SIG-M5 treated with dmso at 0.1 percent for 504 hours (cell line): ENCODE measurements around the gene KRI1.

ENCODE experiments used
- DNase-seq: peaks from one replicate; lab custom pipeline; 2025; ENCODE audit not compliant: unreplicated experiment; lab: John Stamatoyannopoulos, UW

KRI1 gene

GRCh38 chr19:10565567-10566407 is at the start of gene KRI1:
KRI1 (minus strand) TSS chr19:10566010; CDS start chr19:10565999, 11 bp downstream.
- peak; percentile 97 for DNase-seq

GRCh38 chr19:10612499-10613119 is 46.8 kb upstream of the KRI1 start:
- DNase-seq: no peak

DNA sequence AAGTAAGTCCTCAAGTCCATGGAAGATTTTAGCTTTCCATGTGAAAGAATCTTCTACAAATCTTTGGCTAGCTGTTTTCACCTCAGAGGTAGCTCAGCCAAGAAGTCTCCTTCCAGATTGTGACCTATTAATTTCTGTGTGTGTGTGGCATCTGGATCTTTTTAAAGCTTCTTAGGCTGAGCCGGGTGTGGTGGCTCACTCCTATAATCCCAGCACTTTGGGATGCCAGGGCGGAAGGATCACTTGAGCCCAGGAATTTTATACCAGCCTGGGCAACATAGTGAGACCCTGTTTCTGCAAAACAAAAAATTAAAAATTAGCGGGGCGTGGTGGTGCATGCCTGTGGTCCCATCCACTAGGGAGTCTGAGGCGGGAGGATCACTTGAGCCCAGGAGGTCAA is 46.1 kb upstream of the KRI1 start:
- no peak for DNase-seq

GRCh38 chr19:10604460-10604980 is 38.7 kb upstream of the KRI1 start:
- peak; percentile 14 for DNase-seq

DNA sequence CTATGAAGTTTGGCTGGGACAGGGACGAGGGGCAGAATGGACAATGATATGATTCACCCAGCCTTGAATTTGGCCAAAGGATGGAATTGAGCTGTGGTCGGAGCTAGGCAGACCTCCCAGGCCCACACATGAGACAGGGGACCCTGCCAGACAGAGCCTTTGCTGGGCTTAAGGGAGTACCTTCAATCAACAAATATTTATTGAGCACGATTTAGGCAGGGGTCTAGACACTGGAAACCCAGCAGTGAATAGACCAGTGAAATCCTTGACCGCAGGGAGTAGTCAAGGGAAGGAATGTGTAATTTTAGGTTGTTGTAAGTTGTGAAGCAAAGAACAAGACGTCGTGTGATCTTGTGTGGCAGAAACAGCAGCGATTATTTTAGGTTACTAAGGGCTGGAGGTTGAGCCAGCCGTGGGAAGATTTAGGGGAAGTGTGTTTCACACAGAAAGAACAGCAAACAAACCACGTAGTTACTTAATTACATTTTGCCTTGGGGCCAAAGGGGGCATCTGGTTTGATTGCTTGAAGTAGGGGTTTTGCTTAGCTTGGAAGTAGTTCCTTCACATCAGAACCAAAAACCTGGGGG is 38.2 kb upstream of the KRI1 start:
- peak; percentile 89 for DNase-seq

- DNase-seq: peak; percentile 28
Measured at GRCh38 chr19:10603084-10603872, 37.5 kb upstream of the KRI1 start.

GRCh38 chr19:10602330-10603083 is 36.7 kb upstream of the KRI1 start:
- peak; percentile 65 for DNase-seq

DNA sequence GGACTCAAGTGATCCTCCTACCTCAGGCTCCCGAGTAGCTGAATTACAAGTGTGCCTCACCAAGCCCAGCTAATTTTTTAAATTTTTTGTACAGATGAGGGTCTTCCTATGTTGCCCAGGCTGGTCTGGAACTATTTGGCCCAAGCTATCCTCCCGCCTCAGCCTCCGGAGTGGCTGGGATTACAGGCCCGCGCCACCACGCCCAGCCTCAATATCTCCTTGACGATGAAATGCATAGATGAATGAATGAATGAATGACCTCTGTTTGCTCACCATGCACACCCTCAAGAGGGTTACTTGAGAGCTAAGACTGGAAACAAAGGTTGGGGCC is 36.2 kb upstream of the KRI1 start:
- no peak for DNase-seq

DNA sequence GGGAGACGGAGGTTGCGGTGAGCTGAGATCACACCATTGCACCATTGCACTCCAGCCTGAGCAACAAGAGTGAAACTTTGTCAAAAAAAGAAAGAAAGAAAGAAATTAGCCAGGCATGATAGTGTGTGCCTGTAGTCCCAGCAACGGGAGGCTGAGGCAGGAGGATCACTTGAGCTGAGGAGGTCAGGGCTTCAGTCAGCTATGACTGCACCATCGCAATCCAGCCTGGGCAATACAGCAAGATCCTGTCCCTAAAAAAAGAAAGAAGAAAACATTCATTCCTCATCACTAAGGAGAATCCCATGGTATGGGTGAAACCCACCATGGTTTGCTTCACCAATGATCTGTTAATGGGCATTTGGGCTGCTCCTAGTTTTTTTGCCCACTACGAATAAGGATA is 34.3 kb upstream of the KRI1 start:
- no peak for DNase-seq

DNA sequence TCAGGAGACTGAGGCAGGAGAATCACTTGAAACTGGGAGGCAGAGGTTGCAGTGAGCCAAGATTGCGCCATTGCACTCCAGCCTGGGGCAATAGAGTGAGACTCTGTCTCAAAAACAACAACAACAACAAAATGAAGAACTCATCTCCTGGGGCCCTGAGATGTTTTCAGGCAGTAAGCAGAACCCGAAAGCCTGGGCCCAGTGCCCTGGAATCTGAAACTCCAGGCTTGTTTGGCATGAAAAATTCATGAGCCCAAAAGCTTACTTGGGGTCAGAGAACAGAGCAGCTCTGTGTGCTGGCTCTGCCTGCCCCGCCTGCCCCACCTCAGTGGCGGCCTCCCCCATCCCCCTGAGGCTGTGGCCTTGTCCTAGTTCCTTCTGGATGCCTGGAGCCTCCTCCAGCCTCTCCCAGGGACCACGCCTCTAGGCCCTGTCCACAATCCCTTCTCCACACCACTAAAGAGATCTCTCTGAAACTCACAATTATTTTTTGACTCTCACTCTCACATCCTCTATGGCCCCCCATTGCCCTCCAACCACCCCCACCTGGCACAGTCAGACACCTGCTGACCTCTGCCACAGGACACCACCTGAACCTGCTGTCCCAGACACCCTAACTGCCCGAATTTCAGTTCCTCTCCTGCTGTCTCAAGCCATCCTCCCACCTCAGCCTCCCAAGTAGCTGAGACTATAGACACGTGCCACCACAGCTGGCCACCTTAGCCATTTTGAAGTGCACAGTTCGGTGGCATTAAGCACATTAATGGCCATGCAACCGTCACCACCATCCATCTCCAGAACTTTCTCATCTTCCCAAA is 28.2 kb upstream of the KRI1 start:
- DNase-seq: no peak

DNA sequence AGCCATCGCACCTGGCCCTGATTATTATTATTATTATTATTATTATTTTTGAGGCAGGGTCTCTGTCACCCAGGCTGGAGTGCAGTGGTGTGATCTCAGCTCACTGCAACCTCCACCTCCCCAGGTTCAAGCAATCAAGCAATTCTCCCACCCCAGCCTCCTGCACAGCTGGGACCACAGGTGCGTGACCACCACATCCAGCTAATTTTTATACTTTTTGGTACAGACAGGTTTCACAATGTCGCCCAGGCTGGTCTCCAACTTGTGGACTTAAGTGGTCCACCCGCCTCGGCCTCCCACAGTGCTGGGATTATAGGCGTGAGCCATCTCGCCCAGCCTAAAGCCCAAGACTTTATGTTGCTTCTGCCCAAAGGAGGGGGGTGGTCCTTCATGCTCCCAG is 27.3 kb upstream of the KRI1 start:
- no peak for DNase-seq

GRCh38 chr19:10587839-10588150 is 22.0 kb upstream of the KRI1 start:
- DNase-seq: no peak

GRCh38 chr19:10587022-10587838 is 21.4 kb upstream of the KRI1 start, which contains the start of gene AP1M2:
AP1M2 (minus strand) TSS chr19:10587312; CDS start chr19:10587231, 81 bp downstream.
- DNase-seq: peak; percentile 13

- DNase-seq: no peak
Measured at GRCh38 chr19:10586396-10586795, 20.6 kb upstream of the KRI1 start.

GRCh38 chr19:10583036-10583776 is 17.4 kb upstream of the KRI1 start:
- no peak for DNase-seq

DNA sequence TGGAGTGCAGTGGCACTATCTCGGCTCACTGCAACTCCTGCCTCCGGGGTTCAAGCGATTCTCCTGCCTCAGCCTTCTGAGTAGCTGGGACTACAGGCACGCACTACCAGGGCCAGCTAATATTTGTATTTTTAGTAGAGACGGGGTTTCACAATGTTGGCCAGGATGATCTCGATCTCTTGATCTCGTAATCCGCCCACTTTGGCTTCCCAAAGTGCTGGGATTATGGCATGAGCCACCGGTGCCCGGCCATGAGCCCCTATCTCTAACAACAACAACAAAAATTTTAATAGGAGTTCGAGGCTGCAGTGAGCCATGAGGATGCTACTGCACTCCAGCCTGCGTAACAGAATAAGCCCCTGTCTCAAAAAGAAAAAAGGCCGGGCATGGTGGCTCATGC is 16.3 kb upstream of the KRI1 start:
- DNase-seq: no peak

DNA sequence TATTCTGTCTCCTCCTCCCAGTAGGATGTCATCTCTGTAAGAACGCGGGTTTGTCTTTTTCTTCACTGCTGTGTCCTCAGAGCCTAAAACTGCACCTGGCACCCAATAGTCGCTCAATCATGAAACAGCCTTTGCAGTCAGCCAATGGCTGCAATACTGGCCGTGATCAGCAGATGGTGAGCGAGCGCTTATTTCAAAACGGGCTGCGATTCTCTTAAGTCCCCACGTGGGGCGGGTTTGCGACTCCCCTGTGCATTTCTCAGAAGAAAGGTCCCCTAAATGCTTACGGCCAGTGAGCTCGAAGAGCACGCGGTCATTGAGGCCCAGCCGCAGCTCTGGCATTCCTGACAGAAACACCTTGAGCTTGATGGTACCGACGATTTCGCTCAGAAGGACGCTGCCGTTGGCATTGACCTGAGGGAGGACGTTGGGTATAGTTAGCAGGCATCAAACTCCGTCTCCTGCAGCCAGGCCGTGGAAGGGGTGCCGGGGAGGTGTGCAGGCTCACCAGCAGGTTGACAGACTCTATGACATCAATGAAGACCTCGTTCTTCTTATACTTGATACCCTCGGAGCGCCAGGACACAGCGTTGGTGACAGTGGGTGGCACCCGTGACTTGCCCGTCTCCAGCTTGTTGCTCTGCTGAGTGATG is 15.3 kb upstream of the KRI1 start:
- DNase-seq: peak; percentile 86

GRCh38 chr19:10577951-10578350 is 12.1 kb upstream of the KRI1 start:
- DNase-seq: no peak
